Measurements from ENCODE around the gene FOXN3.
"Not testable (repeated sequence)": the region's sequence is repeated elsewhere in the genome, so short reads cannot be mapped to it uniquely, and the experiment has no call there.

Gene FOXN3

GRCh38 chr14:89158701-89159100 is 258.3 kb downstream of the FOXN3 start:
- no peak for DNase-seq

- DNase-seq, result not testable (repeated sequence)
These were observed 258.9 kb downstream of the FOXN3 start for GRCh38 chr14:89158104-89158503.

- DNase-seq, result no peak
These were observed 261.5 kb downstream of the FOXN3 start for GRCh38 chr14:89155491-89155890.

GRCh38 chr14:89151693-89152092 is 265.3 kb downstream of the FOXN3 start:
- DNase-seq, result not testable (repeated sequence)

- DNase-seq, result no peak
These were observed 270.8 kb downstream of the FOXN3 start for GRCh38 chr14:89146274-89146673.

GRCh38 chr14:89144642-89145041 is 272.4 kb downstream of the FOXN3 start:
- no peak for DNase-seq

- DNase-seq, result no peak
These were observed 273.0 kb downstream of the FOXN3 start for GRCh38 chr14:89144066-89144465.

- DNase-seq, result no peak
These were observed 273.4 kb downstream of the FOXN3 start for GRCh38 chr14:89143595-89143994.

- DNase-seq, result no peak
These were observed 274.7 kb downstream of the FOXN3 start for GRCh38 chr14:89142366-89142765.

- DNase-seq, result no peak
These were observed 275.2 kb downstream of the FOXN3 start for GRCh38 chr14:89141862-89142261.

GRCh38 chr14:89140326-89140725 is 276.7 kb downstream of the FOXN3 start:
- DNase-seq, result peak; percentile 70

- DNase-seq, result no peak
These were observed 277.4 kb downstream of the FOXN3 start for GRCh38 chr14:89139404-89140247.

GRCh38 chr14:89138846-89139245 is 278.2 kb downstream of the FOXN3 start:
- DNase-seq, result no peak

GRCh38 chr14:89137526-89138163 is 279.4 kb downstream of the FOXN3 start:
- DNase-seq, result peak; percentile 90

GRCh38 chr14:89136587-89136986 is 280.4 kb downstream of the FOXN3 start:
- no peak for DNase-seq

GRCh38 chr14:89134640-89135039 is 282.4 kb downstream of the FOXN3 start:
- DNase-seq, result no peak

- no peak for DNase-seq
These were observed 285.9 kb downstream of the FOXN3 start for GRCh38 chr14:89131004-89131750.

GRCh38 chr14:89129570-89129969 is 287.5 kb downstream of the FOXN3 start:
- no peak for DNase-seq

GRCh38 chr14:89128311-89129026 is 288.6 kb downstream of the FOXN3 start:
- no peak for DNase-seq

GRCh38 chr14:89126461-89126860 is 290.6 kb downstream of the FOXN3 start:
- DNase-seq, result no peak

- DNase-seq, result no peak
These were observed 291.8 kb downstream of the FOXN3 start for GRCh38 chr14:89125216-89125615.

- DNase-seq, result no peak
These were observed 293.2 kb downstream of the FOXN3 start for GRCh38 chr14:89123851-89124250.

GRCh38 chr14:89123215-89123614 is 293.8 kb downstream of the FOXN3 start:
- DNase-seq, result no peak
